ENCODE data around the gene MAPK8IP1.
"Not testable (repeated sequence)": the region's sequence is repeated elsewhere in the genome, so short reads cannot be mapped to it uniquely, and the experiment has no call there.

The MAPK8IP1 gene

GRCh38 chr11:45885274-45885920 lies at the start of gene MAPK8IP1:
TSS of gene MAPK8IP1 (plus strand) at chr11:45885651. CDS start at chr11:45885821, 170 bp downstream.
- TF ChIP-seq CTCF (IDR thresholded peaks at IDR 0.05; ENCODE audit: low read depth, low read length), result no peak
- DNase-seq (ENCODE audit: low read depth in 2 of 2), result peak in 1 of 2 donors; percentile 25
- H3K4me3 ChIP-seq (replicated peaks in 1 of 2; ENCODE audit: low read depth in 2 of 2, low read length in 2 of 2), result peak within 1 kb of the TSS; percentile 46

- no peak for DNase-seq (ENCODE audit: low read depth in 2 of 2)
- TF ChIP-seq CTCF (IDR thresholded peaks at IDR 0.05; ENCODE audit: low read depth, low read length), result no peak
- no peak overlapping the region for H3K4me3 ChIP-seq (replicated peaks in 1 of 2; ENCODE audit: low read depth in 2 of 2, low read length in 2 of 2)
These were observed 46.2 kb upstream of the MAPK8IP1 start for GRCh38 chr11:45839204-45839603.

GRCh38 chr11:45840251-45840650 lies 45.2 kb upstream of the MAPK8IP1 start:
- H3K4me3 ChIP-seq (replicated peaks in 1 of 2; ENCODE audit: low read depth in 2 of 2, low read length in 2 of 2); DNase-seq (ENCODE audit: low read depth in 2 of 2): not testable (repeated sequence)

GRCh38 chr11:45843158-45843924 lies 42.1 kb upstream of the MAPK8IP1 start:
- peak; percentile 92 to 93 for DNase-seq (ENCODE audit: low read depth in 2 of 2)
- peak; percentile 88 for TF ChIP-seq CTCF (IDR thresholded peaks at IDR 0.05; ENCODE audit: low read depth, low read length)
- H3K4me3 ChIP-seq (replicated peaks in 1 of 2; ENCODE audit: low read depth in 2 of 2, low read length in 2 of 2), result no peak overlapping the region

GRCh38 chr11:45844822-45845578 lies 40.5 kb upstream of the MAPK8IP1 start:
- no peak overlapping the region for H3K4me3 ChIP-seq (replicated peaks in 1 of 2; ENCODE audit: low read depth in 2 of 2, low read length in 2 of 2)
- TF ChIP-seq CTCF (IDR thresholded peaks at IDR 0.05; ENCODE audit: low read depth, low read length), result no peak
- DNase-seq (ENCODE audit: low read depth in 2 of 2), result no peak

GRCh38 chr11:45846174-45846675 lies 39.2 kb upstream of the MAPK8IP1 start:
- TF ChIP-seq CTCF (IDR thresholded peaks at IDR 0.05; ENCODE audit: low read depth, low read length), result no peak
- DNase-seq (ENCODE audit: low read depth in 2 of 2), result no peak
- no peak overlapping the region for H3K4me3 ChIP-seq (replicated peaks in 1 of 2; ENCODE audit: low read depth in 2 of 2, low read length in 2 of 2)

All from cardiac fibroblast (primary cell).